ENCODE data around the gene USP31. TPM values are rescaled to one million over a fixed set of nuclear protein-coding genes. Genes with fewer than 3 reads are reported as not detected.

The USP31 gene
- total RNA-seq, 1 experiment from 2014 or later = 6.7 TPM

GRCh38 chr16:23119570-23119969 lies 29.7 kb downstream of the USP31 start:
- H3K9me2 ChIP-seq (replicated peaks; ENCODE audit: low read length) = no peaks in the 10 kb centered on the region
- ChIA-PET CTCF (interaction anchor here (0.6 kb wide), 1 partner anchor 1138 kb away, joined by 10 read pairs; no protein-coding TSS in a partner anchor), POLR2A (ENCODE audit: unreplicated experiment) (no interaction called here)
- intact Hi-C loops (cut with micrococcal nuclease) = no loop called here
- no peak overlapping the region for H3K4me3 ChIP-seq (ENCODE audit: low read length)
- ATAC-seq (no peak), DNase-seq (no peak)
- no peak overlapping the region for H2AFZ ChIP-seq (ENCODE audit: low read length)
- no TSS peak for BruUV-seq (replicated peaks)
- H3K27me3 ChIP-seq (ENCODE audit: low read length) = no peaks in the 10 kb centered on the region
- H3F3A ChIP-seq (ENCODE audit: low read length, unreplicated experiment) = no peaks in the 10 kb centered on the region
- H3K4me1 ChIP-seq (ENCODE audit: insufficient read depth, low read length) = peaks cover 3% of the 10 kb centered on the region; the same call in 1 of the 2 replicates
- H3K4me2 ChIP-seq (ENCODE audit: low read length) = no peak overlapping the region
- H3K9me3 ChIP-seq (ENCODE audit: low read length) = no peaks in the 10 kb centered on the region
- no peak overlapping the region for H3K27ac ChIP-seq (ENCODE audit: low read length)
- H3K9ac ChIP-seq (ENCODE audit: low read length) = no peak overlapping the region
- no peaks in the 10 kb centered on the region for H3K36me3 ChIP-seq (ENCODE audit: low read depth, low read length)
- TF ChIP-seq CTCF (conservative IDR thresholded peaks at IDR 0.05; ENCODE audit: low read depth, low read length) = no peak
- TF ChIP-seq EZH2 (IDR thresholded peaks at IDR 0.05; ENCODE audit: low read length, unreplicated experiment) = no peak
- TF ChIP-seq EZH2phosphoT487 (IDR thresholded peaks at IDR 0.05; ENCODE audit: borderline replicate concordance, low read length) = no peak
- no peaks in the 10 kb centered on the region for H4K20me1 ChIP-seq (ENCODE audit: low read length)
- peaks cover 57% of the 10 kb centered on the region for H3K79me2 ChIP-seq (ENCODE audit: low read length)

- Histone ChIP-seq H3K4me1 (ENCODE audit: insufficient read depth, low read length) (no peaks in the 10 kb centered on the region), H3K9me3 (ENCODE audit: low read length) (no peaks in the 10 kb centered on the region), H3K9ac (ENCODE audit: low read length) (no peak overlapping the region), H3K9me2 (replicated peaks; ENCODE audit: low read length) (no peaks in the 10 kb centered on the region), H3K4me2 (ENCODE audit: low read length) (no peak overlapping the region), H3K27me3 (ENCODE audit: low read length) (no peaks in the 10 kb centered on the region), H3F3A (ENCODE audit: low read length, unreplicated experiment) (no peaks in the 10 kb centered on the region), H2AFZ (ENCODE audit: low read length) (no peak overlapping the region), H4K20me1 (ENCODE audit: low read length) (no peaks in the 10 kb centered on the region), H3K79me2 (ENCODE audit: low read length) (peaks cover 12% of the 10 kb centered on the region), H3K4me3 (ENCODE audit: low read length) (no peak overlapping the region), H3K36me3 (ENCODE audit: low read depth, low read length) (no peaks in the 10 kb centered on the region), H3K27ac (ENCODE audit: low read length) (no peak overlapping the region)
- TF ChIP-seq EZH2 (IDR thresholded peaks at IDR 0.05; ENCODE audit: low read length, unreplicated experiment) (no peak), EZH2phosphoT487 (IDR thresholded peaks at IDR 0.05; ENCODE audit: borderline replicate concordance, low read length) (no peak), CTCF (conservative IDR thresholded peaks at IDR 0.05; ENCODE audit: low read depth, low read length) (no peak)
- DNase-seq (no peak), ATAC-seq (no peak)
- BruUV-seq (replicated peaks) = no TSS peak
- POLR2A ChIA-PET (ENCODE audit: unreplicated experiment) = no interaction called here
- intact Hi-C loops (cut with micrococcal nuclease) = no loop called here
- CTCF ChIA-PET = no interaction called here
Measured at GRCh38 chr16:23114131-23114904, 34.9 kb downstream of the USP31 start.

- intact Hi-C loops (cut with micrococcal nuclease) = no loop called here
- CTCF ChIA-PET = no interaction called here
Measured at GRCh38 chr16:23113185-23113584, 36.1 kb downstream of the USP31 start.

More at GRCh38 chr16:23113185-23113584, 36.1 kb downstream of the USP31 start:
- POLR2A ChIA-PET (ENCODE audit: unreplicated experiment) = no interaction called here
- Histone ChIP-seq H3K27me3 (ENCODE audit: low read length) (no peaks in the 10 kb centered on the region), H4K20me1 (ENCODE audit: low read length) (no peaks in the 10 kb centered on the region), H3F3A (ENCODE audit: low read length, unreplicated experiment) (no peaks in the 10 kb centered on the region), H2AFZ (ENCODE audit: low read length) (no peak overlapping the region), H3K36me3 (ENCODE audit: low read depth, low read length) (no peaks in the 10 kb centered on the region), H3K27ac (ENCODE audit: low read length) (no peak overlapping the region), H3K9ac (ENCODE audit: low read length) (no peak overlapping the region), H3K9me2 (replicated peaks; ENCODE audit: low read length) (no peaks in the 10 kb centered on the region), H3K79me2 (ENCODE audit: low read length) (0 out of 2 replicates have a peak, but pooled peaks cover 13% of the 10 kb centered on the region), H3K4me3 (ENCODE audit: low read length) (no peak overlapping the region), H3K9me3 (ENCODE audit: low read length) (no peaks in the 10 kb centered on the region), H3K4me1 (ENCODE audit: insufficient read depth, low read length) (no peaks in the 10 kb centered on the region), H3K4me2 (ENCODE audit: low read length) (no peak overlapping the region)
- no peak for DNase-seq
- BruUV-seq (replicated peaks) = no TSS peak
- TF ChIP-seq EZH2phosphoT487 (IDR thresholded peaks at IDR 0.05; ENCODE audit: borderline replicate concordance, low read length) (no peak), CTCF (conservative IDR thresholded peaks at IDR 0.05; ENCODE audit: low read depth, low read length) (no peak), EZH2 (IDR thresholded peaks at IDR 0.05; ENCODE audit: low read length, unreplicated experiment) (no peak)
- ATAC-seq = no peak
